LHCN-M2 (cell line): Measurements from ENCODE around the gene TRAF3IP1. TPM values are rescaled to one million over a fixed set of nuclear protein-coding genes. Genes with fewer than 3 reads are reported as not detected.
A peak's percentile ranks its signal among the peaks of the same experiment; 100 is the strongest.
"Not testable (repeated sequence)": the region's sequence is repeated elsewhere in the genome, so short reads cannot be mapped to it uniquely, and the experiment has no call there.

ENCODE experiments used
- DNase-seq: peaks from one replicate; pipeline ENCODE4 v3.0.0-alpha.2; 2012; ENCODE audit warnings: low read depth
- total RNA-seq: library from RNA; depleted of rRNA; stranded (reverse); fragments of >200 nt; gene quantifications from 2 replicates; pipeline ENCODE4 v1.2.3, GENCODE V29; 2014

The TRAF3IP1 gene
- total RNA-seq, 1 experiment from 2014 or later: 8.5 TPM

- peak; percentile 32 for DNase-seq
These were observed 105.2 kb downstream of the TRAF3IP1 start for GRCh38 chr2:238425505-238425978.

DNA sequence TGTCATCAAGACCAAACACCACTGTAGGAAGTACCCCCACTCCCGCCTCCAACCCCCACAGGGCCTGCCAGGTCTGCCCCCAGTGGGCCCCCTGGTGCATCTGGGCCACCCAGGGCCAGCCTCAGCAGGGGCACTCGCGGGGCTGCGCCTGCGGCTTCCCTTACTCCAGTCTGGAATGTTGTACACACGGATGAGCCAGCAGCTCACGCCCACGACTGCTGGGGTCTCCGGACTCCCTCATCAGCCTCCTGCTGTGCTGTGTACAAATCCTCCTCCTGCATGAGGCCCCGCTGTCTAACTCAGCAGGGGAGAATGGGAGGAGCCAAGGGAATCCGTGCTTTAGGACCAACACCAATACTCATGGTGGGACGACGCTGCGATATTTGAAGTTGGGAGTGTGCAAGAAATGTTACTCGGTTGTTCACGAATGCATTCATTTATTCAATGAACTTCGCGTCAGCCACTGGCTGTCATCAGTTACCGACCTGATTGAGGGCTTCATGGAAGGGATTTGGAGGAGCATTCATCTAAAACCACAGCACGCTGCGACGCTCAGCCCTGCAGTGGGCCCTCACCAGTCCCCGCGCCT is 105.8 kb downstream of the TRAF3IP1 start:
- peak; percentile 68 for DNase-seq

- DNase-seq: peak; percentile 77
These were observed 106.5 kb downstream of the TRAF3IP1 start, which contains the start of gene ASB1 for GRCh38 chr2:238426568-238427434. Gene ASB1 (plus strand): TSS chr2:238426927. CDS start chr2:238427071, 144 bp downstream.

DNA sequence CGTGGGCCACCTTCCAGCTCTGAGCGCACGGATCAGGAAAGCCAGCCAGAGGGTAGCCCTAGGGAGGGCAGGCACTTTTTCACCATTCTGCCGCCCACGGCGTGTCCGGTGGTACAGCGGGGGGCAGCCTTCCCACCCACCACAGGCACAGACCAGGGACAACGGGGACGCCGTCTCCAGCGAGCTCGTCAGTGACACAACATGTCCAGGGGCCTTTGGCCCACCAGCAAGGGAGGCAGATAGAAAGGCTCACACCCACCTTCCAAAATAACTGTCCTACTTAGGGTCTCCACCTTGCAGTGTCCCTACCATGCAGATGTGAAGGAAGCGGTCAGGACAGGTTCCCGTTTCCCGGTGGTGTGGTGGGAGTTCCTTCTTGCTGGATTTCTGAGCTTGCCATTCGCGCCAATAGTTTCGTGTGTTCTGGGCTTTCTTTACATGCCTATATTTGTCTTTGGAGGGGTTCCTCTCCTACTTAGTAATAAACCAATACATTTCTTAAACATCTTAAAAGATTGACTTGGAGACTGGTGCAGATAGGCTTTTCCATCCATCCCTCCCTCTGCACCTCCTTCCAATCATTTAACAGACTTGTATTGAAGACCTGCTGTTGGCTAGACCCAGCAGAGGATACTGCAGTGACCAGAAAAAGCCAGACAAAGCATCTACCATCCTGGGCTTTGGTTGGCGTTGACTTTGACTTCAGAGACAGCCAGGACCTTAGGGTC is 107.3 kb downstream of the TRAF3IP1 start:
- no peak for DNase-seq

- DNase-seq: no peak
These were observed 108.5 kb downstream of the TRAF3IP1 start for GRCh38 chr2:238428866-238429265.

- DNase-seq: no peak
These were observed 110.5 kb downstream of the TRAF3IP1 start for GRCh38 chr2:238430781-238431180.

DNA sequence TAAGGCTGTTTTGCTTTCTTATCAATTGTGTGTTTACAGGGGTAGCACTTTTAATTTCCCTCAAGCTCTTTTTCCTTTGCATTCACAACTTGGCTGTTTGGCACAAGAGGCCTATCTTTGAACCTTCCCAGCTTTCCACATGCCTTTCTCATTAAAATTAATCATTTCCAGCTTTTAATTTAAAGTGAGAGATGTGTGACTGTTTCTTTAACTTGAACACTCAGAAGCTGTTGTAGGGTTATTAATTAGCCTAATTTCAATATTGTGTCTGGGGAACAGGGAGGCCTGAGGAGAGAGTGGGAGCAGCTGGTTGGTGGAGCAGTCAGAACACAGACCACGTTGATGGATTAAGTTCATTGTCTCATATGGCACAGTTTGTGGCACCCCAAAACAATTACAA is 111.1 kb downstream of the TRAF3IP1 start:
- no peak for DNase-seq

GRCh38 chr2:238433300-238433915 is 113.1 kb downstream of the TRAF3IP1 start:
- no peak for DNase-seq

- peak; percentile 83 for DNase-seq
These were observed 113.9 kb downstream of the TRAF3IP1 start for GRCh38 chr2:238433941-238434845.

DNA sequence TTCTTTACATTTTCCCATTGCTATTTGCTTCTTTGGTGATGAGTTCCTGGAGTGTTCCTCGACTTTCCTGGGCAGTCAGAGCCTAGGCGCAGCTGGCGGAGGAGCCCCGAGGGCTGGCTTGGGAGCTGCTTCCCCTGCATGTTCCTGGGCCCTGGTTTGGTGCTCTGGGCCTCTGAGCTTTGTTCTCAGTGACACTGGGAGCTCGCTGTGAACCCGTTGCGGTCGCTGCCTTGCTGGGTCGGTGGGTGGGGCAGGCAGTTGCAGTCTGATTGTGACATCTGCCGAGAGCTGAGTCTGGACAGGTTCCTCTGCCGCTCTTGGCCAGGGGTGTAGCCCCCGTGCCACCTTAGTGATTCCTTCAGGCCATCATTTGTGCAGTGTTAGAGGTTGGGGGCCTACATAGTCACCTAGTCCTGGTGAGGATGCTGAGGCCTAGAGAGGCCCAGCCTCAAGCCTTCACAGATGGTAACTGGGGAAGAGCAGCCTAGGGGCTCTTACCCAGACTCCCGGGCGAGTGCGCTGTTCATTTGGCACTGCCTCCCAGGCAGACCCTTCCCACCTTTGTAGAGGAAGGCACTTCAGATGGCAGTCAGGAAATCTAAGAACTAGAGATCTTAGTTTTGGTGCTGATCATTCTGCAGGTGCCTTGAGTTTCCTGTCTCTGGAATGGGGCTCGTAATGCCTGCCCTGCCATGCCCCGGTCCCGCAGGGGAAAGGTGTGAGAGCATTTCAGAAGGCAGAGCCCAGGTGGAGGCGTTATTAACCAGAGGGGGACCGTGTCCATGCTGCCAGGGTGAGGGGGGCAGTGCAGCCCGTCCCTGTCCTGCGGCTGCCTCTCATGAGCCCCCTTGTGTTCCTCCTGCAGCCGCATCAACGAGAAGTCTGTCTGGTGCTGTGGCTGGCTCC is 114.8 kb downstream of the TRAF3IP1 start:
- no peak for DNase-seq

- DNase-seq: no peak
These were observed 115.4 kb downstream of the TRAF3IP1 start for GRCh38 chr2:238435752-238436096.

GRCh38 chr2:238438856-238439849 is 118.8 kb downstream of the TRAF3IP1 start:
- peak; percentile 98 for DNase-seq

GRCh38 chr2:238439917-238440316 is 119.6 kb downstream of the TRAF3IP1 start:
- DNase-seq: peak; percentile 48

GRCh38 chr2:238440331-238440730 is 120.0 kb downstream of the TRAF3IP1 start:
- DNase-seq: no peak

DNA sequence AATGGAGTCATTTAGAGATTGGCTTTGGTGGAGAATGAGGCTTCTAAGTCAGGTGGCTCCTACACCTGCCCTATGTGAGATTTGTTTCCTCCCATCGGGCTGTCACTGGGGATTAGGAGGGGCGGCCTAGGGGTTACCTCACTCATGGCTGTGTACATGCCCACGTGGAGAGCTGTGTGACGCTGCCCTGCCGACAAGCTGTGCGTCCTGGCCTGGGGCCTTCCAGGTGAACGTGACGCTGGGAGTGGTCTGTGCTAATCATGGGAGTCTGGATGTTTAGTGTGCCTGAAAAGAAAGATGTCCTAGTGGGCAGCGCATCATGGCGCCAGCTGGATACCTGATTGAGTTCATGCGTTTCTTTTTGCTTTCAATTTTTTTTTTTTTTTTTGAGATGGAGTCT is 120.4 kb downstream of the TRAF3IP1 start:
- DNase-seq: no peak

- no peak for DNase-seq
These were observed 121.2 kb downstream of the TRAF3IP1 start for GRCh38 chr2:238441262-238442114.

DNA sequence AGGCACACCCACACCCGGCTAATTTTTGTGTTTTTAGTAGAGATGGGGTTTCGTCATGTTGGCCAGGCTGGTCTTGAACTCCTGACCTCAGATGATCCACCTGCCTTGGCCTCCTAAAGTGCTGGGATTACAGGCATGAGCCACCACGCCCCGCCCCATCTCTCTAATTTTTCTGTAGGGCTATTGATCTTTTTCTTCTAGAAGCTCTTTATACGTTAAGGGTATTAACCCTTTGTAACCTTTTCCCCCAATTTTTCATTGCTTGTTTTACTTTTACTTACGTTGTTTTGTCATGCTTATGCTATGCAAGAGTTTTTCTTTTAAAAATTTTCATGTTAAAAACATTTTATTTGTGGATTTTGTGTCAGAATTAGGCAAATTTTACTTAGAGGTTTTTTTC is 121.9 kb downstream of the TRAF3IP1 start:
- DNase-seq: not testable (repeated sequence)
